ENCODE results near the gene ZBTB40.

The ZBTB40 gene

DNA sequence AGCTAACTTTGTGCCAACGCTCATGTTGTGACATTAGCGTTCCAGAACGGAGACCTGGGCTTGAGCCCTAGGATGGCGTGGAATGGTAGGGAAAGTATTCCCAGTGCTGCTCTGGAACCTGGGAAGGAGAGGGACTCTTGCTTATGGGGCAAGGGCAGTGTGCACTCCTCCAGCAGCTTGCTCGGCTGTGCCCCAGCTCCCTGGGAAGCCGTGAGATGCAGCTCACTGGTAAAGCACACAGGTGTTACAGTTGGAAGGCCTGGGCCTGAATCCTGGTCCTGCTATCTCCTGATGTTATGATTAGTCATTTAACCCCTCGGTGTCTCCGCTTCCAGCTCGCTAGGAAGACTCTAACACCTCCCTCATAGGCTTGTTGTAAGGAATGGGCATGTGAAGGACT is 69.2 kb downstream of the ZBTB40 start:
- Histone ChIP-seq H3K4me2 (ENCODE audit: low read length) (no peak overlapping the region), H3K27me3 (ENCODE audit: insufficient read depth, low read length) (no peaks in the 10 kb centered on the region), H3K36me3 (ENCODE audit: insufficient read depth, low read length) (peaks cover 76% of the 10 kb centered on the region; the same call in 1 of the 2 replicates), H4K20me1 (ENCODE audit: insufficient read depth, low read length) (no peaks in the 10 kb centered on the region), H2AFZ (ENCODE audit: low read length) (no peak overlapping the region), H3K79me2 (ENCODE audit: insufficient read depth, low read length) (no peaks in the 10 kb centered on the region), H3K4me3 (ENCODE audit: low read depth, low read length, poor library complexity, severe bottlenecking) (no peak overlapping the region), H3K27ac (ENCODE audit: low read depth, low read length, poor library complexity, severe bottlenecking) (no peak overlapping the region), H3K9ac (ENCODE audit: low read length) (no peak overlapping the region), H3K9me3 (ENCODE audit: low read length) (no peaks in the 10 kb centered on the region), H3K9me2 (ENCODE audit: low read depth, low read length) (no peaks in the 10 kb centered on the region), H3K4me1 (ENCODE audit: insufficient read depth, low read length, severe bottlenecking) (no peaks in the 10 kb centered on the region), H3F3A (ENCODE audit: insufficient read depth, low read length) (no peaks in the 10 kb centered on the region)
- no peak for TF ChIP-seq EZH2 (IDR thresholded peaks at IDR 0.05; ENCODE audit: borderline replicate concordance, low read length)
- TF ChIP-seq, protein P1, sequence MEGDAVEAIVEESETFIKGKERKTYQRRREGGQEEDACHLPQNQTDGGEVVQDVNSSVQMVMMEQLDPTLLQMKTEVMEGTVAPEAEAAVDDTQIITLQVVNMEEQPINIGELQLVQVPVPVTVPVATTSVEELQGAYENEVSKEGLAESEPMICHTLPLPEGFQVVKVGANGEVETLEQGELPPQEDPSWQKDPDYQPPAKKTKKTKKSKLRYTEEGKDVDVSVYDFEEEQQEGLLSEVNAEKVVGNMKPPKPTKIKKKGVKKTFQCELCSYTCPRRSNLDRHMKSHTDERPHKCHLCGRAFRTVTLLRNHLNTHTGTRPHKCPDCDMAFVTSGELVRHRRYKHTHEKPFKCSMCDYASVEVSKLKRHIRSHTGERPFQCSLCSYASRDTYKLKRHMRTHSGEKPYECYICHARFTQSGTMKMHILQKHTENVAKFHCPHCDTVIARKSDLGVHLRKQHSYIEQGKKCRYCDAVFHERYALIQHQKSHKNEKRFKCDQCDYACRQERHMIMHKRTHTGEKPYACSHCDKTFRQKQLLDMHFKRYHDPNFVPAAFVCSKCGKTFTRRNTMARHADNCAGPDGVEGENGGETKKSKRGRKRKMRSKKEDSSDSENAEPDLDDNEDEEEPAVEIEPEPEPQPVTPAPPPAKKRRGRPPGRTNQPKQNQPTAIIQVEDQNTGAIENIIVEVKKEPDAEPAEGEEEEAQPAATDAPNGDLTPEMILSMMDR (IDR thresholded peaks at IDR 0.05; ENCODE audit: low read length) = no peak

DNA sequence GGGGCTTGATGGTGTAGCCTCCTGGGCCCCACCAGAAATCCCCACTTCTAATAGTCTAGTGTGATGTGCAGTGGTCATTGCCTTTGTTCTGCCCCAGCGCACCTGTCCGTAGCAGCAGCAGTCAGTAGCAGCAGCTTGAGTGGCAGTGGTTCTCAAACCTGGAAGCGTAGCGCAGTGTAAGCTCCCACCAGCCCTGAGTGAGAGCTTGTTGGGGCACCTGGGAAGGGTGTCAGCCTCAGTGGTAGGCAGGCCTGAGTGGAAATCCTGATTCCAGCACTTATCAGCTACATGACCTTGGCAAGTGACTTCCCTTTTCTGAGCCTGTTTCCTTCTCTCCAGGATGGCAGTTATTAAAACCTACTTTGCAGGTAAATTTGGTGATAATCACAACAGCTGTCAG is 70.0 kb downstream of the ZBTB40 start:
- no peak overlapping the region for H3K27ac ChIP-seq (ENCODE audit: low read depth, low read length, poor library complexity, severe bottlenecking)
- H3K9me3 ChIP-seq (ENCODE audit: low read length) = no peaks in the 10 kb centered on the region
- H3K4me2 ChIP-seq (ENCODE audit: low read length) = no peak overlapping the region
- H3K36me3 ChIP-seq (ENCODE audit: insufficient read depth, low read length) = peaks cover 75% of the 10 kb centered on the region; the same call in 1 of the 2 replicates
- no peaks in the 10 kb centered on the region for H4K20me1 ChIP-seq (ENCODE audit: insufficient read depth, low read length)
- H3K4me3 ChIP-seq (ENCODE audit: low read depth, low read length, poor library complexity, severe bottlenecking) = no peak overlapping the region
- no peak overlapping the region for H2AFZ ChIP-seq (ENCODE audit: low read length)
- no peaks in the 10 kb centered on the region for H3K4me1 ChIP-seq (ENCODE audit: insufficient read depth, low read length, severe bottlenecking)
- H3K9ac ChIP-seq (ENCODE audit: low read length) = no peak overlapping the region
- no peak for TF ChIP-seq EZH2 (IDR thresholded peaks at IDR 0.05; ENCODE audit: borderline replicate concordance, low read length)
- TF ChIP-seq, protein P1 (IDR thresholded peaks at IDR 0.05; ENCODE audit: low read length) = no peak
- no peaks in the 10 kb centered on the region for H3K79me2 ChIP-seq (ENCODE audit: insufficient read depth, low read length)
- H3F3A ChIP-seq (ENCODE audit: insufficient read depth, low read length) = no peaks in the 10 kb centered on the region
- H3K27me3 ChIP-seq (ENCODE audit: insufficient read depth, low read length) = no peaks in the 10 kb centered on the region
- no peaks in the 10 kb centered on the region for H3K9me2 ChIP-seq (ENCODE audit: low read depth, low read length)

DNA sequence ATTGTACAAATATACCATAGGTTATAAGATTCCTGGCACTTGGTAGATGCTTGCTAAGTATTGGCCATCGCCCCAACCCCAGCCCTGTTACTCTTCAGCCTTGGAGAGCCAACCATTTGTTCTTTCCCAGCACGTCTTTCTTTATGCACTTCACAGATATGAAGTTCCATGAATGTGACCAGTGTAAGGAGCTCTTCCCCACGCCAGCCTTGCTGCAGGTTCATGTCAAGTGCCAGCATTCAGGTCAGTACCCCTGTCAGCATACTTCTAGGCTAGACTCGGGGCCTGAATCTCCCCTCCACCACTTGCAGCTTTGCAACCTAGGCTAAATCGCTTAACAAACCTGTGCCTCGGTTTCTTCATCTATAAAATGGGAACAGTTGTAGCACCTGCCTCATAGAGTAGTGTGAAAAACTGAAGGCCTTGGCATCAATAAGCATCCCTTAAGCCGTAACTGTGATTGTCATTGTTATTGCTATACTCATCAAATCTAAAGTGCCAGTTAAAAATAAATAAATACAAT is 70.6 kb downstream of the ZBTB40 start:
- peaks cover 69% of the 10 kb centered on the region; the same call in 1 of the 2 replicates for H3K36me3 ChIP-seq (ENCODE audit: insufficient read depth, low read length)
- TF ChIP-seq EZH2 (IDR thresholded peaks at IDR 0.05; ENCODE audit: borderline replicate concordance, low read length) = no peak
- TF ChIP-seq, protein P1 (IDR thresholded peaks at IDR 0.05; ENCODE audit: low read length) = no peak
- H3K4me3 ChIP-seq (ENCODE audit: low read depth, low read length, poor library complexity, severe bottlenecking) = no peak overlapping the region
- no peak overlapping the region for H2AFZ ChIP-seq (ENCODE audit: low read length)
- H3K9ac ChIP-seq (ENCODE audit: low read length) = no peak overlapping the region
- no peaks in the 10 kb centered on the region for H3K4me1 ChIP-seq (ENCODE audit: insufficient read depth, low read length, severe bottlenecking)
- no peak overlapping the region for H3K27ac ChIP-seq (ENCODE audit: low read depth, low read length, poor library complexity, severe bottlenecking)
- H3K79me2 ChIP-seq (ENCODE audit: insufficient read depth, low read length) = no peaks in the 10 kb centered on the region
- no peaks in the 10 kb centered on the region for H3K27me3 ChIP-seq (ENCODE audit: insufficient read depth, low read length)
- no peaks in the 10 kb centered on the region for H4K20me1 ChIP-seq (ENCODE audit: insufficient read depth, low read length)
- no peak overlapping the region for H3K4me2 ChIP-seq (ENCODE audit: low read length)
- H3K9me2 ChIP-seq (ENCODE audit: low read depth, low read length) = no peaks in the 10 kb centered on the region
- no peaks in the 10 kb centered on the region for H3F3A ChIP-seq (ENCODE audit: insufficient read depth, low read length)
- no peaks in the 10 kb centered on the region for H3K9me3 ChIP-seq (ENCODE audit: low read length)

Data from OCI-LY1 (cell line).